Endothelial cell of umbilical vein (primary cell): ENCODE results near the gene FCF1. TPM values are rescaled to one million over a fixed set of nuclear protein-coding genes. Genes with fewer than 3 reads are reported as not detected.

Experiments used
- BruUV-seq: library from RNA; stranded (reverse); fragments of 400-500 nt; replicated peaks from 2 replicates; lab custom pipeline; 2021; lab: Mats Ljungman, UMichigan
- CTCF ChIA-PET: fragments of 300-600, 350-600 bp; sonication (Branson Sonifier 250); formaldehyde crosslinking; loops from one replicate; lab custom pipeline; 2021; ENCODE audit warnings: antibody characterized with exemption, inconsistent platforms; lab: Charles Lee
- POLR2A ChIA-PET: fragments of 300-600, 350-600 bp; sonication (Branson Sonifier 250); formaldehyde crosslinking; loops from one replicate; lab custom pipeline; 2021; ENCODE audit warnings: antibody characterized with exemption, inconsistent platforms; lab: Charles Lee
- DNase-seq: peaks from one replicate; pipeline ENCODE4 v3.0.0-alpha.2; 2011; ENCODE audit warnings: low read depth, low spot score
- FAIRE-seq: peaks from 2 replicates; lab custom pipeline; 2011; peaks lifted over from hg19 to GRCh38; lab: Jason Lieb, UNC
- H2AFZ ChIP-seq: 2 replicates; pipeline ENCODE4 v1.6.0; 2012; ENCODE audit warnings: low read depth, low read length, control low read depth, inconsistent platforms
- H3K27ac ChIP-seq: 2 replicates; pipeline ENCODE4 v1.5.1; 2011; ENCODE audit warnings: low read depth, mild to moderate bottlenecking, control low read depth, low read length, moderate library complexity; ENCODE audit not compliant: insufficient read depth
- H3K27me3 ChIP-seq, 2 experiments: 2 replicates each; pipeline versions ENCODE4 v1.6.0 to v1.6.1; 2011; ENCODE audit warnings: low read length in 2 of 2, mixed read lengths in 1 of 2; ENCODE audit not compliant: control insufficient read depth in 2 of 2, insufficient read depth in 2 of 2
- H3K36me3 ChIP-seq, 2 experiments: 2 replicates in 1 of 2; 3 replicates in 1 of 2; pipeline ENCODE4 v1.5.1; 2011; ENCODE audit warnings: low read length in 2 of 2, mild to moderate bottlenecking in 1 of 2, moderate library complexity in 1 of 2; ENCODE audit not compliant: control insufficient read depth in 2 of 2, insufficient read depth in 2 of 2; ENCODE audit errors: extremely low read depth in 1 of 2
- H3K4me1 ChIP-seq: 3 replicates; pipeline ENCODE4 v1.5.1; 2011; ENCODE audit warnings: mild to moderate bottlenecking, low read length; ENCODE audit not compliant: control insufficient read depth, insufficient read depth; ENCODE audit errors: extremely low read depth
- H3K4me2 ChIP-seq: 2 replicates; pipeline ENCODE4 v1.6.1; 2011; ENCODE audit warnings: low read length, control low read depth, mixed read lengths; ENCODE audit not compliant: insufficient read depth
- H3K4me3 ChIP-seq, 3 experiments: fragments of 200-600 bp in 1 of 3; sonication (generic), shearing (Covaris generic) in 1 of 3; replicated peaks in 1 of 3; 2 replicates each; pipeline ENCODE4 v1.5.1; 2011 to 2016; ENCODE audit warnings: control low read depth in 3 of 3, low read length in 3 of 3, mild to moderate bottlenecking in 2 of 3, inconsistent platforms in 1 of 3, low read depth in 1 of 3, moderate library complexity in 1 of 3; ENCODE audit not compliant: insufficient read depth in 1 of 3
- H3K79me2 ChIP-seq: 2 replicates; pipeline ENCODE4 v1.6.0; 2012; ENCODE audit warnings: low read length, inconsistent platforms; ENCODE audit not compliant: control insufficient read depth, insufficient read depth
- H3K9ac ChIP-seq: replicated peaks from 2 replicates; pipeline ENCODE3; 2011; ENCODE audit warnings: low read length, control low read depth; ENCODE audit not compliant: insufficient read depth; ENCODE audit errors: extremely low read depth
- H3K9me1 ChIP-seq: replicated peaks from 3 replicates; pipeline ENCODE4 v1.6.0; 2011; ENCODE audit warnings: mild to moderate bottlenecking, low read length; ENCODE audit not compliant: control insufficient read depth, insufficient read depth; ENCODE audit errors: extremely low read depth
- H3K9me3 ChIP-seq: replicated peaks from 2 replicates; pipeline ENCODE4 v1.5.1; 2012; ENCODE audit warnings: low read length, inconsistent platforms; ENCODE audit not compliant: control insufficient read depth, insufficient read depth
- H4K20me1 ChIP-seq: replicated peaks from 2 replicates; pipeline ENCODE3; 2011; ENCODE audit warnings: mild to moderate bottlenecking, low read length; ENCODE audit not compliant: control insufficient read depth, insufficient read depth; ENCODE audit errors: extremely low read depth
- EZH2 ChIP-seq: IDR thresholded peaks from 2 replicates; pipeline ENCODE4 v1.6.1; 2012; ENCODE audit warnings: borderline replicate concordance, low read depth, mild to moderate bottlenecking, moderate library complexity, low read length, inconsistent platforms; ENCODE audit not compliant: severe bottlenecking
- FOS ChIP-seq: IDR thresholded peaks from 2 replicates; pipeline ENCODE4 v1.6.1; 2011; ENCODE audit warnings: mild to moderate bottlenecking, low read length, moderate library complexity, borderline replicate concordance; ENCODE audit not compliant: insufficient read depth
- GATA2 ChIP-seq: IDR thresholded peaks from 2 replicates; pipeline ENCODE4 v1.7.0; 2011; ENCODE audit warnings: low read depth, mild to moderate bottlenecking, moderate library complexity, mixed read lengths, low read length; ENCODE audit not compliant: insufficient read length, insufficient read depth
- JUN ChIP-seq: IDR thresholded peaks from 2 replicates; pipeline ENCODE4 v1.6.1; 2011; ENCODE audit warnings: borderline replicate concordance, low read depth; ENCODE audit not compliant: insufficient read length, insufficient read depth
- MYC ChIP-seq: IDR thresholded peaks from one replicate; pipeline ENCODE4 v1.6.1; 2011; ENCODE audit warnings: mild to moderate bottlenecking, low read depth, low read length
- POLR2A ChIP-seq: IDR thresholded peaks from 2 replicates; pipeline ENCODE4 v1.6.1; 2012; ENCODE audit warnings: low read depth, mild to moderate bottlenecking, control low read depth, low read length
- POLR2AphosphoS5 ChIP-seq: IDR thresholded peaks from 2 replicates; pipeline ENCODE4 v1.6.1; 2012; ENCODE audit warnings: low read depth, mild to moderate bottlenecking, control low read depth, low read length, moderate library complexity; ENCODE audit not compliant: insufficient read depth
- dilution Hi-C: fragments of 300-500 bp; cut with MboI; formaldehyde crosslinking; loops from one replicate; pipeline ENCODE4 v1.15.0; 2019; ENCODE audit warnings: low sequenced_read_pairs; ENCODE audit not compliant: extremely low pct_ligation_motif_present
- intact Hi-C: fragments of 100-400 bp; cut with micrococcal nuclease; formaldehyde crosslinking; loops from one replicate; pipeline ENCODE4 v1.10.0; 2022
- polyA plus RNA-seq, 4 experiments: library from polyadenylated mRNA; depleted of rRNA in 3 of 4; stranded (reverse) in 3 of 4; unstranded in 1 of 4; fragments of >200 nt; gene quantifications; 2 replicates each; pipeline versions ENCODE4 v1.2.1 to v1.2.3, GENCODE V29; 2011 to 2012; ENCODE audit warnings: missing spikeins in 1 of 4
- total RNA-seq: library from RNA; stranded (reverse); gene quantifications from 2 replicates; pipeline ENCODE4 v1.2.3, GENCODE V29; 2021
- TF ChIP-seq, protein P1 (sequence below): IDR thresholded peaks from 2 replicates; pipeline ENCODE4 v1.6.1; 2011; ENCODE audit not compliant: insufficient read depth, insufficient read length
- TF ChIP-seq, protein P2 (sequence below), 2 donors: IDR thresholded peaks; 1 replicate in 1 of 2; 2 replicates in 1 of 2; pipeline ENCODE4 v1.5.1; 2011; ENCODE audit warnings: low read length in 2 of 2, mild to moderate bottlenecking in 2 of 2, moderate library complexity in 2 of 2, control low read depth in 1 of 2, inconsistent platforms in 1 of 2, low read depth in 1 of 2; ENCODE audit not compliant: insufficient read depth in 1 of 2; ENCODE audit errors: extremely low read depth in 1 of 2

Gene FCF1
- total and polyA plus RNA-seq, 2 donors (not counting 3 experiments of a cell fraction or from before 2014, with no cell fraction given): 26.2 to 58.2 TPM

- H4K20me1 ChIP-seq: no peaks in the 10 kb centered on the region
- no TSS peak for BruUV-seq
- no peaks in the 10 kb centered on the region for H3K9me3 ChIP-seq
- H3K27ac ChIP-seq: no peak overlapping the region
- peaks cover 81% of the 10 kb centered on the region for H3K79me2 ChIP-seq
- H3K27me3 ChIP-seq: no peaks in the 10 kb centered on the region
- H3K9me1 ChIP-seq: no peaks in the 10 kb centered on the region
- dilution Hi-C loops (no loop called here), intact Hi-C loops (no loop called here)
- FAIRE-seq: no peak
- H3K36me3 ChIP-seq: peaks cover 3 to 4% of the 10 kb centered on the region in 2 experiments
- TF ChIP-seq, protein P1, sequence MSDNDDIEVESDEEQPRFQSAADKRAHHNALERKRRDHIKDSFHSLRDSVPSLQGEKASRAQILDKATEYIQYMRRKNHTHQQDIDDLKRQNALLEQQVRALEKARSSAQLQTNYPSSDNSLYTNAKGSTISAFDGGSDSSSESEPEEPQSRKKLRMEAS: no peak
- no peak for TF ChIP-seq JUN
- TF ChIP-seq EZH2: no peak
- no peak for TF ChIP-seq FOS
- TF ChIP-seq MYC: no peak
- TF ChIP-seq, protein P2, sequence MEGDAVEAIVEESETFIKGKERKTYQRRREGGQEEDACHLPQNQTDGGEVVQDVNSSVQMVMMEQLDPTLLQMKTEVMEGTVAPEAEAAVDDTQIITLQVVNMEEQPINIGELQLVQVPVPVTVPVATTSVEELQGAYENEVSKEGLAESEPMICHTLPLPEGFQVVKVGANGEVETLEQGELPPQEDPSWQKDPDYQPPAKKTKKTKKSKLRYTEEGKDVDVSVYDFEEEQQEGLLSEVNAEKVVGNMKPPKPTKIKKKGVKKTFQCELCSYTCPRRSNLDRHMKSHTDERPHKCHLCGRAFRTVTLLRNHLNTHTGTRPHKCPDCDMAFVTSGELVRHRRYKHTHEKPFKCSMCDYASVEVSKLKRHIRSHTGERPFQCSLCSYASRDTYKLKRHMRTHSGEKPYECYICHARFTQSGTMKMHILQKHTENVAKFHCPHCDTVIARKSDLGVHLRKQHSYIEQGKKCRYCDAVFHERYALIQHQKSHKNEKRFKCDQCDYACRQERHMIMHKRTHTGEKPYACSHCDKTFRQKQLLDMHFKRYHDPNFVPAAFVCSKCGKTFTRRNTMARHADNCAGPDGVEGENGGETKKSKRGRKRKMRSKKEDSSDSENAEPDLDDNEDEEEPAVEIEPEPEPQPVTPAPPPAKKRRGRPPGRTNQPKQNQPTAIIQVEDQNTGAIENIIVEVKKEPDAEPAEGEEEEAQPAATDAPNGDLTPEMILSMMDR (IDR thresholded peaks at IDR 0.05; ENCODE audit: extremely low read depth in 1 of 2, insufficient read depth in 1 of 2, low read depth in 1 of 2, low read length in 2 of 2): no peak
- TF ChIP-seq GATA2: no peak
- no peak for TF ChIP-seq POLR2A
- no peak for TF ChIP-seq POLR2AphosphoS5
- H2AFZ ChIP-seq: no peak overlapping the region
- ChIA-PET POLR2A (no interaction called here), CTCF (interaction anchor here (0.6 kb wide), 1 partner anchor 393 kb away, joined by 4 read pairs; no protein-coding TSS in a partner anchor)
- no peak overlapping the region for H3K4me3 ChIP-seq
- H3K4me2 ChIP-seq: no peak overlapping the region
- no peaks in the 10 kb centered on the region for H3K4me1 ChIP-seq
- no peak overlapping the region for H3K9ac ChIP-seq
- no peak for DNase-seq
Measured at GRCh38 chr14:74698465-74698864, 14.5 kb upstream of the FCF1 start.
